HG02840 (cell line): ENCODE measurements around the gene ZNF8.
"Not testable (repeated sequence)": the region's sequence is repeated elsewhere in the genome, so short reads cannot be mapped to it uniquely, and the experiment has no call there.

Experiments used
- ATAC-seq: cut with Tn5 transposase; IDR thresholded peaks from one replicate; pipeline ENCODE4 v1.9.1; 2021; ENCODE audit warnings: mild to moderate bottlenecking, moderate library complexity, moderate number of reproducible peaks; ENCODE audit not compliant: unreplicated experiment, low FRiP score

ZNF8 gene

GRCh38 chr19:58294743-58295374 lies 16.1 kb downstream of the ZNF8 start:
- ATAC-seq, result no peak

GRCh38 chr19:58296104-58296503 lies 17.3 kb downstream of the ZNF8 start:
- no peak for ATAC-seq

- no peak for ATAC-seq
Observed at GRCh38 chr19:58300620-58301019, 21.9 kb downstream of the ZNF8 start.

GRCh38 chr19:58304255-58304654 lies 25.5 kb downstream of the ZNF8 start:
- no peak for ATAC-seq

GRCh38 chr19:58304748-58305064 lies 26.0 kb downstream of the ZNF8 start:
- no peak for ATAC-seq

GRCh38 chr19:58305065-58305931 lies 26.5 kb downstream of the ZNF8 start, which contains the start of gene ERVK3-1:
Gene ERVK3-1, plus strand, starts transcription at chr19:58305377. Its CDS starts 6,792 bp downstream, at chr19:58312169.
- peak; percentile 97 for ATAC-seq

GRCh38 chr19:58305932-58306323 lies 27.2 kb downstream of the ZNF8 start:
- no peak for ATAC-seq

- no peak for ATAC-seq
Observed at GRCh38 chr19:58307736-58308135, 29.0 kb downstream of the ZNF8 start.

- not testable (repeated sequence) for ATAC-seq
Observed at GRCh38 chr19:58310685-58311084, 31.9 kb downstream of the ZNF8 start.

GRCh38 chr19:58311345-58311865 lies 32.6 kb downstream of the ZNF8 start:
- ATAC-seq, result no peak

GRCh38 chr19:58315580-58315979 lies 36.8 kb downstream of the ZNF8 start:
- ATAC-seq, result no peak

GRCh38 chr19:58317476-58318072 lies 38.8 kb downstream of the ZNF8 start:
- no peak for ATAC-seq

- no peak for ATAC-seq
Observed at GRCh38 chr19:58318297-58318696, 39.5 kb downstream of the ZNF8 start.

GRCh38 chr19:58319241-58319640 lies 40.5 kb downstream of the ZNF8 start:
- no peak for ATAC-seq

GRCh38 chr19:58325311-58326022 lies 46.7 kb downstream of the ZNF8 start:
- no peak for ATAC-seq

GRCh38 chr19:58326501-58326913 lies 47.8 kb downstream of the ZNF8 start:
- no peak for ATAC-seq

GRCh38 chr19:58326914-58327726 lies 48.4 kb downstream of the ZNF8 start, which contains the start of gene ZSCAN22:
Gene ZSCAN22, plus strand, starts transcription at chr19:58326994. Its CDS starts 7,809 bp downstream, at chr19:58334803.
- ATAC-seq, result peak; percentile 86

- ATAC-seq, result no peak
Observed at GRCh38 chr19:58328999-58329398, 50.2 kb downstream of the ZNF8 start.

GRCh38 chr19:58330458-58330857 lies 51.7 kb downstream of the ZNF8 start:
- ATAC-seq, result no peak

GRCh38 chr19:58332697-58333096 lies 53.9 kb downstream of the ZNF8 start:
- no peak for ATAC-seq
